ENCODE results near the gene FHIT.

DNA sequence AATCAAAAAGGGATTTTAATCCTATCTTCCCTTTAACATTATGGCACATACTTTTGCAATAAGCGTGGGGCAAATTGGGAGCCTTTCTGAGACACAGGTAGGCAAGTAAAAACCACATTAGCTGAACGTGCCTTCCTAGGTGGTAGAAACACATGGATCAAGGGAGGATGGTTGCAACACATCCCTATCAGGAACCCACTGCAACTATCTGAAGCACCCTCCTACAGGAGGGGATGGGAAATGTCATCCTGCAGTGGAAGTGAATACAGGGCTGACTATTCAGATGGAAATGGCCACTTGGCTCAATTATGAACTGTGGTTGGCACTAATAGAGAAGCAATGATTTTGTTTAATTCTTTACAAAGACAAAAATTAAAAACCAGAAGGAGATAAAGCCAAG is 826.3 kb downstream of the FHIT start:
- TF ChIP-seq CTCF (IDR thresholded peaks at IDR 0.05; ENCODE audit: poor library complexity), result no peak
- TF ChIP-seq EZH2 (IDR thresholded peaks at IDR 0.05; ENCODE audit: borderline replicate concordance), result no peak

All from hepatocyte (in vitro differentiated cells).